Measurements from ENCODE around the gene GGA3.

GRCh38 chr17:75242461-75243042 lies 18.9 kb downstream of the GGA3 start:
- no peak for TF ChIP-seq CTCF (IDR thresholded peaks at IDR 0.05; ENCODE audit: borderline replicate concordance, extremely low read depth, low read length, poor library complexity, severe bottlenecking)
- no peak for TF ChIP-seq EZH2 (IDR thresholded peaks at IDR 0.05; ENCODE audit: borderline replicate concordance, low read depth, low read length, severe bottlenecking)
